Endometrial microvascular endothelial cells (primary cell): ENCODE data around the gene HES5. TPM values are rescaled to one million over a fixed set of nuclear protein-coding genes. Genes with fewer than 3 reads are reported as not detected.

Experiments used
- in situ Hi-C: cut with HindIII; loops from 2 replicates; pipeline ENCODE4 v1.10.0; 2017; ENCODE audit warnings: low sequenced_read_pairs, low pct_unique_long_range_greater_than_20kb; ENCODE audit errors: inconsistent ontology term
- total RNA-seq: library from RNA; depleted of rRNA; stranded (reverse); fragments of >200 nt; gene quantifications from one replicate; pipeline ENCODE4 v1.2.3, GENCODE V29; 2015; ENCODE audit errors: inconsistent ontology term

The HES5 gene
- total RNA-seq, 1 donor from 2014 or later, result not detected

- in situ Hi-C loops, result no loop called here
Measured at GRCh38 chr1:2495026-2495425, 35.0 kb downstream of the HES5 start.

- in situ Hi-C loops, result no loop called here
Measured at GRCh38 chr1:2494323-2494693, 35.8 kb downstream of the HES5 start.

GRCh38 chr1:2493691-2494322, 36.3 kb downstream of the HES5 start:
- in situ Hi-C loops, result no loop called here

GRCh38 chr1:2493218-2493617, 36.8 kb downstream of the HES5 start:
- in situ Hi-C loops, result no loop called here

GRCh38 chr1:2492091-2492490, 38.0 kb downstream of the HES5 start:
- in situ Hi-C loops, result no loop called here

- in situ Hi-C loops, result no loop called here
Measured at GRCh38 chr1:2489615-2490014, 40.4 kb downstream of the HES5 start.

GRCh38 chr1:2488688-2489087, 41.4 kb downstream of the HES5 start:
- in situ Hi-C loops, result no loop called here

- in situ Hi-C loops, result no loop called here
Measured at GRCh38 chr1:2486558-2486957, 43.5 kb downstream of the HES5 start.

- in situ Hi-C loops, result no loop called here
Measured at GRCh38 chr1:2486041-2486440, 44.0 kb downstream of the HES5 start.

GRCh38 chr1:2483970-2484369, 46.1 kb downstream of the HES5 start:
- in situ Hi-C loops, result no loop called here

- in situ Hi-C loops, result no loop called here
Measured at GRCh38 chr1:2483026-2483425, 47.0 kb downstream of the HES5 start.

GRCh38 chr1:2482588-2482987, 47.5 kb downstream of the HES5 start:
- in situ Hi-C loops, result no loop called here

- in situ Hi-C loops, result no loop called here
Measured at GRCh38 chr1:2481885-2482284, 48.2 kb downstream of the HES5 start.

GRCh38 chr1:2480986-2481364, 49.1 kb downstream of the HES5 start:
- in situ Hi-C loops, result no loop called here

- in situ Hi-C loops, result no loop called here
Measured at GRCh38 chr1:2480236-2480985, 49.7 kb downstream of the HES5 start.

GRCh38 chr1:2479618-2480017, 50.4 kb downstream of the HES5 start:
- in situ Hi-C loops, result no loop called here

GRCh38 chr1:2479186-2479585, 50.9 kb downstream of the HES5 start:
- in situ Hi-C loops, result no loop called here
